ENCODE results near the gene TUBA1A.

The TUBA1A gene

GRCh38 chr12:49230176-49230804 lies 41.4 kb upstream of the TUBA1A start:
- DNase-seq (ENCODE audit: low read depth), result no peak
- H3K4me3 ChIP-seq (ENCODE audit: low read length), result no peak overlapping the region
- TF ChIP-seq, protein P1, sequence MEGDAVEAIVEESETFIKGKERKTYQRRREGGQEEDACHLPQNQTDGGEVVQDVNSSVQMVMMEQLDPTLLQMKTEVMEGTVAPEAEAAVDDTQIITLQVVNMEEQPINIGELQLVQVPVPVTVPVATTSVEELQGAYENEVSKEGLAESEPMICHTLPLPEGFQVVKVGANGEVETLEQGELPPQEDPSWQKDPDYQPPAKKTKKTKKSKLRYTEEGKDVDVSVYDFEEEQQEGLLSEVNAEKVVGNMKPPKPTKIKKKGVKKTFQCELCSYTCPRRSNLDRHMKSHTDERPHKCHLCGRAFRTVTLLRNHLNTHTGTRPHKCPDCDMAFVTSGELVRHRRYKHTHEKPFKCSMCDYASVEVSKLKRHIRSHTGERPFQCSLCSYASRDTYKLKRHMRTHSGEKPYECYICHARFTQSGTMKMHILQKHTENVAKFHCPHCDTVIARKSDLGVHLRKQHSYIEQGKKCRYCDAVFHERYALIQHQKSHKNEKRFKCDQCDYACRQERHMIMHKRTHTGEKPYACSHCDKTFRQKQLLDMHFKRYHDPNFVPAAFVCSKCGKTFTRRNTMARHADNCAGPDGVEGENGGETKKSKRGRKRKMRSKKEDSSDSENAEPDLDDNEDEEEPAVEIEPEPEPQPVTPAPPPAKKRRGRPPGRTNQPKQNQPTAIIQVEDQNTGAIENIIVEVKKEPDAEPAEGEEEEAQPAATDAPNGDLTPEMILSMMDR (IDR thresholded peaks at IDR 0.05; ENCODE audit: insufficient read depth, low read depth, low read length, missing control alignments), result no peak

GRCh38 chr12:49228653-49229052 lies 39.8 kb upstream of the TUBA1A start:
- no peak for DNase-seq (ENCODE audit: low read depth)
- TF ChIP-seq, protein P1 (IDR thresholded peaks at IDR 0.05; ENCODE audit: insufficient read depth, low read depth, low read length, missing control alignments), result no peak
- no peak overlapping the region for H3K4me3 ChIP-seq (ENCODE audit: low read length)

- no peak for DNase-seq (ENCODE audit: low read depth)
These were observed 38.8 kb upstream of the TUBA1A start for GRCh38 chr12:49227713-49228112.

DNA sequence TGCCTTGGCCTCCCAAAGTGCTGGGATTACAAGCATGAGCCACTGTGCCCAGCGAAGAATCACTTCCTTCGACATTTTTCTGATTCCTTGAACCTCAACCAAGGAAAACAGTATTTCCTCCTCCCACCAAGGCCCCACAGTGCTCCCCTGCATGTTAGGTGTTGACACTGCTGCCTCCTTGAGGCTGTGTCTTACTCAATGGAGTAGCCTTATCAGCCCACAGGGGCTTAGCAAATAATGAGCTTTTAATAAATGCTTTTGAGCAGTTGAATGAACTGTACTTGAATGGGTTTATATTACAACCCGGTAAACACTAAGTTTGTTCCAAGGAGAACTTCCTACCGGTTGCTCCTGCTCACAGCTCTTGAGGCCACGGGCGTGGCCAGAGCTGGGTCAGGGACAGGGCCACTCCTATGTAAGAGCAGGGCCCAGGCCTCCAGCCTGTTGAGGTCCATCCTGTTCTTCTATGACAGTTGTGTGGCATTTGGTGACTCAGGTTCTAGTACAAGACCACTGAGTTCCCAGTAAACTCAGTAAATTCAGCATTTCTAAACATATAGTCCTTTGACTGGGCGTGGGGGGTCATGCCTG lies 36.8 kb upstream of the TUBA1A start:
- TF ChIP-seq, protein P1 (IDR thresholded peaks at IDR 0.05; ENCODE audit: insufficient read depth, low read depth, low read length, missing control alignments), result no peak
- H3K4me3 ChIP-seq (ENCODE audit: low read length), result no peak overlapping the region
- DNase-seq (ENCODE audit: low read depth), result no peak

More at GRCh38 chr12:49227713-49228112, 38.8 kb upstream of the TUBA1A start:
- TF ChIP-seq, protein P1 (IDR thresholded peaks at IDR 0.05; ENCODE audit: insufficient read depth, low read depth, low read length, missing control alignments), result no peak
- H3K4me3 ChIP-seq (ENCODE audit: low read length), result no peak overlapping the region

DNA sequence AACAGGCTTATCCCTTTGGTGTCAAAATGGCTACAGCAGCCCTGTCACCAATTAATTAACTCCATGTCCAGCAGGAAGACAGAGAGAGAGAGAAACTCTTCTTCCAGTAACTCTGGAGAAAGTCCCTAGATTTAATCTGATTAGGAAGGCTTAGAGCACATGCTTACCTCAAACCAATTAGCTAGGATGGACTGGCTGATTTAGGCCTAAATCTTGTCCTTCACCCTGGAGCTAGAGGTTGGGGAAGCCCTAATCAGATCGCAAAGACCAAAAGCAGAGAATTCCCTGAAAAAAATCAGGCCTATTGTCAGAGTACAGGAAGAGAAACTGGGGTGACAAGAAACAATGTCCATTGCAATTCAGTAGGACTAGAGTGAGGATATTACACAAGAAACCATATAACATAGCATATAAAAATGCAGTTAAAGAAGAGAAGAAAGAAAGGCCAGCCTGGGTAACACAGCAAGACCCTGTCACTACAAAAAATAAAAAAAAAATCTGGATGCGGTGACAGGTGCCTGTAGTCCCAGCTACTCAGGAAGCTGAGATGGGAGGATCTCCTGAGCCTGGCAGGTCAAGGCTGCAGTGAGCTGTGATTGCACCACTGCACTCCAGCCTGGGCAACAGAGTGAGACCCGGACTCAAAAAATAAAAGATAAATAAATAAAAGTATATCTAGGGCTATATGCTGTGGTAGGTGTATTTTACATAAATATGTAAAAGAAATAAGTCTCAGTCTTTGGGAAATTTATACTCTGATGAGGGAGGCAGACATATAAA lies 34.9 kb upstream of the TUBA1A start:
- DNase-seq (ENCODE audit: low read depth), result no peak
- H3K4me3 ChIP-seq (ENCODE audit: low read length), result no peak overlapping the region
- TF ChIP-seq, protein P1 (IDR thresholded peaks at IDR 0.05; ENCODE audit: insufficient read depth, low read depth, low read length, missing control alignments), result no peak

DNA sequence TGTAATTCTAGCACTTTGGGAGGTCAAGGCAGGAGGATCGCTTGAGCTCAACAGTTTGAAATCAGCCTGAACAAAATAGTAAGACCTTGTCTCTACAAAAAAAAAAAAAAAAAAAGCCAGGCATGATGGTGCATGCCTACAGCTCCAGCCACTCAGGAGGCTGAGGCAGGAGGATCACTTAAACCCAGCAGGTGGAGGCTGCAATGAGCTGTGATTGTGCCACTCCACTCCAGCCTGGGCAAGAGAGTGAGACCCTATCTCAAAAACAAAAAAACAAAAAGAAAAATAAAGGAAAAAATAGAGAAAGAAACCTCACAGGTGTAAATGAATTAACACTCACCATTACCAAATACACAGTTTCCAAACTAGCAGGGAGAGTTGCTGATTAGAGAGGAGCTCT lies 34.2 kb upstream of the TUBA1A start:
- TF ChIP-seq, protein P1 (IDR thresholded peaks at IDR 0.05; ENCODE audit: insufficient read depth, low read depth, low read length, missing control alignments), result no peak
- DNase-seq (ENCODE audit: low read depth), result no peak
- no peak overlapping the region for H3K4me3 ChIP-seq (ENCODE audit: low read length)
